ENCODE data around the gene ATF4. TPM values are rescaled to one million over a fixed set of nuclear protein-coding genes. Genes with fewer than 3 reads are reported as not detected.

Gene ATF4
- polyA plus RNA-seq, 1 experiment = 886 TPM

DNA sequence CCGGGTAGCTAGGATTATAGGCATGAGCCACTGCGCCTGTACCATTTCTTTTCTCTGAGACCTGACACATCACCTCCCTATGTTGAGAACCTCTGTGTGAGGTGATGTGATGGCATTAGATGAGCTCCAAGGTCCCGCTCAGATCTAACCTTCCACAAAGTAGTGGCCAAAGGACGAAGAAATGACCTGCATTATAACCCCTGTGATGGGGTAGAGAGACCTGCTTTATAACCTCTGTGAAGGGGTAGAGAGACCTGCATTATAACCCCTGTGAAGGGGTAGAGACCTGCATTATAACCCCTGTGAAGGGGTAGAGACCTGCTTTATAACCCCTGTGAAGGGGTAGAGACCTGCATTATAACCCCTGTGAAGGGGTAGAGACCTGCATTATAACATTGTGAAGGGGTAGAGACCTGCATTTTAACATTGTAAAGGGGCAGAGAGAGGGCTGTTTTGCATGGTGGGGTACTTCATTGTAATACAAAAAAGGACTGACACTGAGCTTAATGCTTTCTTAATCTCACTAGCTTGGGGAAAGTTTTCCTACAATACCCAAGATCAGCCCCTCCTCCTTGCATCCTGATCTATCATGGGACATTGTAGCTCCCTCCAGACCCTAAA lies 9.7 kb upstream of the ATF4 start:
- no peak for TF ChIP-seq CTCF (IDR thresholded peaks at IDR 0.05; ENCODE audit: insufficient read depth, low read depth, low read length)
- ChIA-PET POLR2A (interaction anchor here (0.7 kb wide), 1 partner anchor 10 kb away, joined by 3 read pairs; the partner anchor contains the start of gene ATF4), CTCF (interaction anchor here (1.0 to 1.4 kb wide), 4 partner anchors 8 to 167 kb away, joined by 4 to 5 read pairs (median 4); no protein-coding TSS in a partner anchor)
- H3K36me3 ChIP-seq (ENCODE audit: control insufficient read depth, insufficient read depth, low read length) = peaks cover 34% of the 10 kb centered on the region
- no peak overlapping the region for H3K4me3 ChIP-seq (ENCODE audit: low read depth, low read length)
- H3K27me3 ChIP-seq (ENCODE audit: control insufficient read depth, insufficient read depth, low read length) = no peaks in the 10 kb centered on the region
- DNase-seq (ENCODE audit: low read depth) = no peak

DNA sequence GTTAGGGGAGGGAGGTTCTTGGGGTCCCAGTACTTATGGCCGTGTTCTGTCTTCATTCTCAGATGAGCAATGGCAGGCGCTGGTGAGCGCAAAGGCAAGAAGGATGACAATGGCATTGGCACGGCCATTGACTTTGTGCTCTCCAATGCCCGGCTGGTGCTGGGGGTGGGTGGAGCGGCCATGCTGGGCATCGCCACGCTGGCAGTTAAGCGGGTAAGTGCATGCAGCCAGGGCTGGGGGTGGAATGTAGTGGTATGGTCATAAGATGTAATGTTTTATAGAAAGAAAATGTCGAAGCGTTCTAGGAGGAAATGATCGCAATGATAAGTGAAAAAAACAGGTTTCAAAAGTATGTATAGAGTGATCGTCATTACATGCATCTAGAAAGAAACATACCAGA lies 9.1 kb upstream of the ATF4 start:
- no peak for DNase-seq (ENCODE audit: low read depth)
- POLR2A ChIA-PET = no interaction called here
- H3K27me3 ChIP-seq (ENCODE audit: control insufficient read depth, insufficient read depth, low read length) = no peaks in the 10 kb centered on the region
- TF ChIP-seq CTCF (IDR thresholded peaks at IDR 0.05; ENCODE audit: insufficient read depth, low read depth, low read length) = no peak
- no peak overlapping the region for H3K4me3 ChIP-seq (ENCODE audit: low read depth, low read length)
- CTCF ChIA-PET = interaction anchor here (1.4 kb wide), 1 partner anchor 168 kb away, joined by 4 read pairs; no protein-coding TSS in a partner anchor
- H3K36me3 ChIP-seq (ENCODE audit: control insufficient read depth, insufficient read depth, low read length) = peaks cover 31% of the 10 kb centered on the region

DNA sequence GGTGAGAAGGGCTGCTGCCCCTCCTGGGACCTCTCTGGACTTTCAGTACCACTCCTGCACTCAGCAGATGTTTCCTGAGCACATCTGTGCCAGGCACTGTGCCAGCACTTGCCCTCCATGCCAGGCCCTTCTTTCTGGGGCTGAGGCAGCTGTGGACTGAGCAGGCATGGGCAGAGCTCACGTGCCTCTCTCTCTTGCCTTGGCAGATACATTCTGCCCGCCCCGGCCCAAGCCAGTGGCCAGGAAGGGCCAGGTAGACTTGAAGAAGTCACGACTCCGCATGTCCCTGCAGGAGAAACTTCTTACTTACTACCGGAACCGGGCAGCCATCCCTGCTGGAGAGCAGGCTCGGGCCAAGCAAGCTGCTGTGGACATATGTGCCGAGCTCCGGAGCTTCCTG lies 8.3 kb upstream of the ATF4 start:
- CTCF ChIA-PET = interaction anchor here (1.3 to 3.7 kb wide), 3 partner anchors 10 to 18 kb away, joined by 3 to 22 read pairs (median 5); partner anchors contain the start of gene MIEF1
- H3K36me3 ChIP-seq (ENCODE audit: control insufficient read depth, insufficient read depth, low read length) = peaks cover 32% of the 10 kb centered on the region
- no peak overlapping the region for H3K4me3 ChIP-seq (ENCODE audit: low read depth, low read length)
- no peaks in the 10 kb centered on the region for H3K27me3 ChIP-seq (ENCODE audit: control insufficient read depth, insufficient read depth, low read length)
- no peak for DNase-seq (ENCODE audit: low read depth)
- POLR2A ChIA-PET = no interaction called here
- TF ChIP-seq CTCF (IDR thresholded peaks at IDR 0.05; ENCODE audit: insufficient read depth, low read depth, low read length) = no peak

DNA sequence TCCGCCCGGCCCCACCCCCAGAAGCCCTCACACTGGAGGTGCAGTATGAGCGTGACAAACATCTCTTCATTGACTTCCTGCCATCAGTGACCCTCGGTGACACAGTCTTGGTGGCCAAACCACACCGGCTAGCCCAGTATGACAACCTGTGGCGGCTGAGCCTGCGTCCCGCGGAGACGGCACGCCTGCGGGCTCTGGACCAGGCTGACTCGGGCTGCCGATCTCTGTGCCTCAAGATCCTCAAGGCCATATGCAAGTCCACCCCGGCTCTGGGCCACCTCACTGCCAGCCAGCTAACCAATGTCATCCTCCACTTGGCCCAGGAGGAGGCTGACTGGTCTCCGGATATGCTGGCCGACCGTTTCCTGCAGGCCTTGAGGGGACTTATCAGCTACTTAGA lies 6.6 kb upstream of the ATF4 start:
- Histone ChIP-seq H3K27me3 (ENCODE audit: control insufficient read depth, insufficient read depth, low read length) (no peaks in the 10 kb centered on the region), H3K4me3 (ENCODE audit: low read depth, low read length) (no peak overlapping the region), H3K36me3 (ENCODE audit: control insufficient read depth, insufficient read depth, low read length) (peaks cover 33% of the 10 kb centered on the region)
- ChIA-PET CTCF (interaction anchor here (0.7 to 3.7 kb wide), 15 partner anchors 10 to 385 kb away, joined by 3 to 22 read pairs (median 6); partner anchors contain the start of gene MIEF1), POLR2A (no interaction called here)
- no peak for TF ChIP-seq CTCF (IDR thresholded peaks at IDR 0.05; ENCODE audit: insufficient read depth, low read depth, low read length)
- no peak for DNase-seq (ENCODE audit: low read depth)

DNA sequence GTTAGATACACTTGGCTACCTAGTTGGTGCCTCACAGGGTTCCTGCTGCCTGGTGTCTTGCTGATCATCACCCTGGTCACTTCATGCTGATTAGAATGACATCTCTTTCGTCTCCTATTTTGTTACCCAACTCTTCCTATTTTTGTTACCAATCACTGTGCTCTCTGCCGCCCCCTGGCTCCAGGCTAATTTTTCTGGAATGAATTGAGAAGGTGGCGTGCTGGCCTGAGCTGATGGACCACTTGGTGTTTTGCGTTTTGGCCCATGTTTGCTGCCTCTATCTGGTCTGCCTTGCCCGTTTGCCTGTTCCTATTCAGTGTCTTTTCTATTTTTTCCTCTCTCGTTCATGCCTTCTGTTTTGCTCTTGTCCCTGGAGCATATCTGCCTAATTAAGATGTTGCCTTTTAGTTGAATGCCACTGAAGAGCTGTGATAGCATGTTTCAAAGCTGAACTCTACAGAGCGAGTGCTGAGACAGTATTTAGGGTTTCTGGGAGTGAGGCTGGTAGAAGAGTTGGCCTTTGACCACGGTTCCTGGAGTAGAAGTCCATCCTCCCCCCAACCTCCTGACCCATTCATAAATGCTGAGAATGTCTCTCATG lies 5.9 kb upstream of the ATF4 start:
- CTCF ChIA-PET = interaction anchor here (0.6 to 3.7 kb wide), 25 partner anchors 9 to 379 kb away, joined by 3 to 22 read pairs (median 4); partner anchors contain the start of genes MIEF1 and TAB1
- POLR2A ChIA-PET = no interaction called here
- Histone ChIP-seq H3K36me3 (ENCODE audit: control insufficient read depth, insufficient read depth, low read length) (peaks cover 31% of the 10 kb centered on the region), H3K27me3 (ENCODE audit: control insufficient read depth, insufficient read depth, low read length) (no peaks in the 10 kb centered on the region), H3K4me3 (ENCODE audit: low read depth, low read length) (no peak overlapping the region)
- TF ChIP-seq CTCF (IDR thresholded peaks at IDR 0.05; ENCODE audit: insufficient read depth, low read depth, low read length) = peak; percentile 85
- DNase-seq (ENCODE audit: low read depth) = no peak
